Left ventricle myocardium superior (tissue), 1 donor: Measurements from ENCODE around the gene MYO1D. TPM values are rescaled to one million over a fixed set of nuclear protein-coding genes. Genes with fewer than 3 reads are reported as not detected.
"Not testable (repeated sequence)": the region's sequence is repeated elsewhere in the genome, so short reads cannot be mapped to it uniquely, and the experiment has no call there.

Experiments used
- ATAC-seq: fragments of 200-7000 bp; cut with Tn5 transposase; one replicate; pipeline ENCODE4 v1.9.1; 2020; ENCODE audit warnings: mild to moderate bottlenecking, moderate library complexity
- DNase-seq: peaks from one replicate; pipeline ENCODE4 v3.0.0-alpha.2; 2020
- intact Hi-C: fragments of 100-400 bp; cut with micrococcal nuclease; formaldehyde crosslinking; loops from one replicate; pipeline ENCODE4 v1.11.0; 2022
- total RNA-seq: library from RNA; stranded (reverse); fragmentation: NEBNext Ultra II Directional; extraction: Animal tissue kit (Norgen Biotek cat#: 25700); gene quantifications from one replicate; pipeline ENCODE4 v1.2.1, GENCODE V29; 2021
- donor health status: DM: no; HTN: yes; CAD: no; lungs with severe emphysema.

Gene MYO1D
- total RNA-seq, 1 donor from 2014 or later, result 6.4 TPM

DNA sequence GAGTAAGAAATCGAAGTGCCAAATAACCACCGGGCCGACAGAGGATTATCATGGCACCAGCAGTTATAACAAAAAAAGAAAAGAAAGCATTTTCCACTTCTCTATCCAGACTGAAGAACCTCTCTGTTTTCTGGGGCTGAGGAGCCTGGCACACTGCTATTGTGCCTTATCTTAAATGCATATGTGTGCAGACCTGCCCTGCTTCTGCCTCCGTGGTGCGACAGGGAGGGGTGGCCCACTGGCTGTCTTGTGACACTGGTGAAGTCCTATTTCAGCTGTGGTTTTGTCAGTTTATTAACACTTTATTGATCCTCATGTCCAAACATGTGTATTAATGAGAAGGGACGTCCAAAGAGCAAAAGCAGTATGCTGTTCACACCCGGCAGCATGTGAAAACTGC, 334.7 kb downstream of the MYO1D start:
- no peak for DNase-seq
- intact Hi-C loops, result no loop called here
- no peak for ATAC-seq

- DNase-seq (no peak), ATAC-seq (no peak)
- intact Hi-C loops, result no loop called here
Measured at GRCh38 chr17:32541640-32542039, 335.3 kb downstream of the MYO1D start.

DNA sequence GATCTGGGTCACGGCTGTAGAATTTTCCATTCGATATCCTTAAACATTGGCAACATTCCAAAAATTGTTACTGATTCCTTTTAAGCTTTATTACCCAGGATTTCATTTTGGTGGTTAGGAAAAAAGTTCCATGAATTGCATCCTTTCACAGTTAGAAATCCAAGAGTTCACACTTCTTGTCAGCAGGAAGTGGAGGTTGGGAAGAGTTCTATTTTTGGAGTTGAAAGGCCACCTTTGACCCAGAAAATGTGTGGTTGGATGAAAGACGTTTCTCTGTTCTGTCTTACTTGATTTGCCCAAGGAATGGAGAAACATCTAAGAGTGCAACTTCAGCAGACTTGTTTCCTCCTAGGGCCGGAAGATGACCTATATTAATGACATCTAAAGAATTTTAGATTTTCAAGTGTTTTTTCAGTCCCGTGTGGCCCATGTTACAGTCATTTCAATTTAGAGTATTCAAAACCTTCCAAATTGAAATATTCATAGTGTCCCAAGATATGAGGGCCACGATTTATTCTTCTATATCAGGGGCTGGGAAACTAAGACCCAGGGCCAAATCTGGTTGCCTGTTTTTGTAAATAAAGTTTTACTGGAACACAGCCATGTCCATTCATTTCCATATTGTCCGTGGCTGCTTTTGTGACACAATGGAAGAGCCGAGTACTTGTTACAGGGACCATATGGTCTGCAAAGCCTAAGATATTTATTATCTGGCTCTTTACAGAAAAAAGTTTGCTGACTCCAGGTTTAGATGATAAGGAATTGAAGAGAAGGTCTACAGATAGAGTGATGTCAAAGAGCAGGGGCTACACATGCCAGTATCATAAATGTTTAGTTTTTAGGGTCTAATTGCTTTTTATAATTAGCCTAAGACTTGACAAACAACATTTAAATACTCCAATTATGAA, 339.9 kb downstream of the MYO1D start:
- ATAC-seq, result no peak

GRCh38 chr17:32533296-32533695, 343.6 kb downstream of the MYO1D start:
- ATAC-seq, result no peak
- no peak for DNase-seq
- intact Hi-C loops, result no loop called here

More for the DNA sequence above, 339.9 kb downstream of the MYO1D start:
- DNase-seq, result no peak
- intact Hi-C loops, result no loop called here

DNA sequence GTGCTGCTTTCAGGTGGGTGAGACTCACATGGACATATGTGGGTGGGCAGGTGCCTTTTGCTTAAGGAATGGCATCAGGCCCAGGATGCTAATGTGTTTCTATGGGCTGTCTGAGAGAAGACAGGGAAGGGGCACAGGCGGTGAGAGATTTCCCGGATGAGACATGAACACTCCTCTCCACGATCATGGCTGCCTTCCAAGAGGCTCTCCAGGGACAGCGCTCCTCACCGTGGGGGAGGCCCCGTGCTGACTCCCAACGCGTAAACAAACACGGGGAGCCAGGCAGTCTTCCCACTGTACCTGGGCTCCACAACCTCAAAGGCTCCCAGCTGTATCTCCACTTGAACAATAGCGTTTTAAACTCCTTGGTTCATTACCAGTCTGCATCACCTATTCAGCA, 347.3 kb downstream of the MYO1D start:
- ATAC-seq (no peak), DNase-seq (no peak)
- intact Hi-C loops, result no loop called here

- ATAC-seq, result no peak
- DNase-seq, result no peak
- intact Hi-C loops, result no loop called here
Measured at GRCh38 chr17:32528825-32529224, 348.1 kb downstream of the MYO1D start.

DNA sequence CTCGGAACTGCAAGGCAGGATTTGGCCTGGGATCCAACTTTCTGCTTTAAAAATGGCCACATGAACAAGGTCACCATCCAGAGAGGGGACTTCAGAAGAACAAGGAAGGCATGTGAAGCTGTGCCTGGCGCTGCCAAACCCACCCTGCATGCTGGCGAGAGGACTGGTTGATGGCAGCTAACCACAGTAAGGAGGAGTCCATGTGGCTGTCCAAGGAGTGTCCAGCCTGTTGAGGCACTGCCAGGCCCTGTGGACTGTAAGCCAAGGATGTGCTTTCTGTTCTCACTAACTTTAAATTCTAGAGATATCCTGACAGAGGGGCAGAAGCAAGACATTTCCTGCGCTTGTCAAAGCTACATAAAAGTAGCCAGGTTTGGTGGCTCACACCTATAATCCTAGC, 349.8 kb downstream of the MYO1D start:
- DNase-seq, result no peak
- intact Hi-C loops, result no loop called here
- no peak for ATAC-seq

DNA sequence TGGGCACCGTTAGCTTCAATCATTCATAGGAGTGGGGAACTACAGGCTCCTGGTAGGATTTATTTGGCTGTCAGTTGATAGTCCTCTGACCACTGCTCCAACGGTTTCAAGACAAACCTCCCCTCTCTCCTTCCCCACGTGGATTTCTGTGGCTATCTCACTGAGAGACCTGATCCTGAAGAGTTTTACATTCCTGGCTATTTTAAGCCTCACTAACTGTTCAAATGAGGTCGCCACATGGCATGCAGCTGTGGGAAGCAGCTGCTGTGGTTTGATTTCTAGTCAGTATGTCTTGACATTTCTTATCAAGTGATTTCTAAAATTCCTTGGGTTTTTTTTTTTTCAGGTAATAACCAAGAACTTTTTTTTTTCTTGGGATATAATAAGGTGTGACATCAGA, 351.8 kb downstream of the MYO1D start:
- DNase-seq (no peak), ATAC-seq (no peak)
- intact Hi-C loops, result no loop called here

GRCh38 chr17:32524553-32524880, 352.4 kb downstream of the MYO1D start:
- intact Hi-C loops, DNase-seq, ATAC-seq: not testable (repeated sequence)

DNA sequence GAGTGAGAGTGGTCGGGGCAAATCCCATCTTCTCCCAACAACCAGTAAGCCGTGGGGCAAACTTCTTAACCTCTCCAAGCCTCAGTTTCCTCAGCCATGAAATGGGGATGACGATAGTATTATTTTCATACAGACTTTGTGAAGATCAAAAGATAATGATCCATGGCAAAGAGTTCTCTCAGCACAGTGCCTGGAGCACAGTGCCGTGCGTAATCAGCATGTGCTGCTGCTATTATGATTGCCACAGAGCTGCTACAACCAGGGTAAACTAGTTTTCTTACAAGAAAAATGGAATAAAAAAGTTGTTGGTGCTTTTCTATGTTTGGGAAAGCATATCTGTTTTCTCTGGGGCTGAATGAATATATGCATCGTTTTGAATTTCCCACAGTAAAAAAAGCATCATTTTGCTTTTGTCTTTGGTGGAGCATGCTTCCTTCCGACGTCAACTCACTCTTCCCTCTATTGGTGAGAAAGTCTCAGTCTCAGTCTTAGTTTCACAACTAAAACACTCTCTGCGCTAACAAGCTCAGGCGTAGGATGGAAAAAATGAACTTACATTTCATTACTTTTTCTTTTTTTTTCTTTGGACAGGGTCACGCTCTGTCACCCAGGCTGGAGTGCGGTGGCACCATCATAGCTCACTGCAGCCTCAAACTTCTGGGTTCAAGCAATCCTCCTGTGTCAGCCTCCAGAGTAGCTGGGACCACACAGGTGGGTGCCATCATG, 352.9 kb downstream of the MYO1D start:
- intact Hi-C loops, result no loop called here
- ATAC-seq, result no peak
- DNase-seq, result no peak

DNA sequence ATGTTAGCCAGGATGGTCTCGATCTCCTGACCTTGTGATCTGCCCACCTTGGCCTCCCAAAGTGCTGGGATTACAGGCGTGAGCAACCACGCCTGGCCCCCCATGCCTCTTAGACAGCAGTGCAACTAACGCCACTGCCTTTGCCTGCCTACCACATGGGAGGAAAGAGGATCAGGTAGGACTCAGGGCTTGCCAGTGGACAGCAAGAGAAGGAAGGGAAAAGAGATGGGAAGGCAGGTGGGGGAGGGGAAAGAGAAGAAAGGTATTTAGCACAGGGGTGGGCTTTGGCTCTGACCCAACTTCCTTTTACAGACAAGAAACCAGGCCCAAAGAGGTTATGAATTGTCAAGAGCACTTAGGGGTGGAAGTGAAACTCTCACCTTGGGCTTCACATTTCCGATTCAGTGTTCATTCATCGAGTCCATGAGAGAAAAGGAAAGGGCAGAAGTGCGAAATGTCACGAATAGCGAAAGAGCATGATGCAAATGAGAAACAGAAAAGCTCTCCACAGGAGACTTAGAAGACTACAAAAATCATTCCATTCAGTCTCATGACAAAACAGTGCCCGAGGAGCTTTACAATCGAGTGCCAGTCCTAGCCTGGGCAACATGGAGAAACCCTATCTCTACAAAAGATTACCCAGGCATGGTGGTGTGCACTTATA, 353.8 kb downstream of the MYO1D start:
- no peak for ATAC-seq
- intact Hi-C loops, result no loop called here
- DNase-seq, result no peak

DNA sequence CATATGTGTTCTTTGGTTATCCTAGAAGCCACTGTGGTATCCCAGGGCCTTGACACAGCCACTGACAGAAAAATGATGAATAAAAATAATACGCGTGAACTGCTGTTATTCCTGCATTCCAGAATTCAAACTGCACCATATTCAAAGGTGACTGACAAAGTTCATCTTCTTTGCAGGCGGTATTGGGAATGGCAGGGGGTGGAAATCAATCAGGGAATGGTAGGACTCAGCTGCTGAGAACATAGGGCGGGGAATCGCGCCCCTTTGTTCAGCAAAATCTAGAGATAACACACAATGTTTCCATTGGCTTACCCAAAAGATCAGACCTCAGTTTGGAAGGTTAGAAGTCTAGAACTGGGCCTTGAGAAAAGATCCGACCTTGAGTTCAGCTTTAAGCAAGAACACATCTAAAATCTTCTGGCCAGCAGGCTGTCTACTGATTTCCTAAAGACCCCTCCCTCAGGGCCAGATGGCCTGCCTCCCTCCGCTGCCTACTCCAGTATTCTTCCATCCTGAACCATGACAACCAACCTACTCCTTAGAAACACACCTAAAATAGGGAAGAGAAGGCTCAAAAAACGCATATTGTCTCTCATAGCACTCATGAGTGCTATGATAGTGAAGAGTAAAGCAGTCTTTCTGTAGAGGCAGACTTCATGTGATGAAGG, 356.1 kb downstream of the MYO1D start:
- DNase-seq, result no peak
- ATAC-seq, result no peak
- intact Hi-C loops, result no loop called here

GRCh38 chr17:32520104-32520701, 356.7 kb downstream of the MYO1D start:
- ATAC-seq (peak; percentile 37), DNase-seq (no peak)
- intact Hi-C loops, result no loop called here

DNA sequence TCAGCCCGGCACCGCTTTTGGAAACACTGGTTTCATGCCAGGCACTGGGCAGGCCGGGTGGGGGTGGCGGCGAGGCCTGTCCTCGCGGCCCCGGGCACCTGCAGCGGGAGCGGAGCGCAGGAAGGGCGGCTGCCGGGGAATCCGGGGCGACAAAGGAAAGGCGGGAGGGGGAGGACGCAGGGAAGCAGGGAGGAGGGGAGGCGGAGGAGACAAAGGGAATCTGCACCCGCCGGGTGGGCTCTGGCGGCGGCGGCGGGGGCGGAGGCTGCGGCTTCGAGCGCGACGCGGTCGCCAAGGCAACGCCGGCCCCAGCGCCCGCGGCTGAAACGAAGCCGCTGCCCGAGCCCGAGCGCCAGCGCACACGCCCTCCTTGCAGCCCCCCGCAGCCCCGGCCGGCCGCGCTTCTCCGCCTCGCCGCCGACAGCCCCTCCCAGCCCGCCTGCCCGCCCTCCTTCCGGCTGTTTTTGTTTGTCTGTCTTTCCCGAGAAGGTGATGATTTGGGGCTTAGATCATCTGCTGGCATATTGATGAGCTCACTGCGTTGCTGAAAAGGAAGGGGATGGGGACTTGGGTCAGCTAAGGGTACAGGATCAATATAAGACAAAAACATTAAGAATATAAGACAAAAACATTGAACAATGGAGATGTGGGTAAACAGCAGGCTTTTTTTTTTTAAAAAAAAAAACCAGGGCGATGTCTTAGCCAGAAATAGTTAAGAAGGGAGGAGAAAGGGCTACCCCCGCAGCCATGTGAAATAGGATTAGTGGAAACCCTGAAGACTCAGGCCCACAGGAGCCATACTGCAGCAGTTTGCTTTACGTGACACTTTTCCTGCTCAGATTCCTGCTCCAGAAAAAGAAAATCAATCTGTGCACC, 357.5 kb downstream of the MYO1D start:
- intact Hi-C loops, result no loop called here
- ATAC-seq, result peak; percentile 84
- DNase-seq, result peak; percentile 72

GRCh38 chr17:32518646-32519227, 358.2 kb downstream of the MYO1D start:
- no peak for ATAC-seq
- DNase-seq, result no peak
- intact Hi-C loops, result no loop called here

DNA sequence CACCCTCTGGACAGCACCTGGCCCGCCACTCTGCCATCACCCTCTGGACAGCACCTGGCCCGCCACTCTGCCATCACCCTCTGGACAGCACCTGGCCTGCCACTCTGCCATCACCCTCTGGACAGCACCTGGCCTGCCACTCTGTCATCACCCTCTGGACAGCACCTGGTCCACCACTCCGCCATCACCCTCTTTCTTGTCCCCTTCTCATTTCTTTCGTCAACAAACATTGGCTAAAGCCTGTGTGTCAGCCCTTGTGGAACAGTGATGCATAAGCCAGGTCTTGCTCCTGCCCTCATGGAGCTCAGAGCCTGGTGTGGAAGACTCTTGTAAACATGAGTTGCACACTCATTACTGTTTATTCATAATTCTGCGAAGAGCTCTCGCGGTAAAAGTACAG, 358.9 kb downstream of the MYO1D start:
- ATAC-seq (no peak), DNase-seq (no peak)
- intact Hi-C loops, result no loop called here

- ATAC-seq, result no peak
- intact Hi-C loops, result no loop called here
- DNase-seq, result no peak
Measured at GRCh38 chr17:32516940-32517701, 359.8 kb downstream of the MYO1D start.
